Measurements from ENCODE around the gene KRT8. TPM values are rescaled to one million over a fixed set of nuclear protein-coding genes. Genes with fewer than 3 reads are reported as not detected.

KRT8 gene
- total RNA-seq, 2 donors from 2014 or later: 1,663 to 1,920 TPM

- H3K36me3 Mint-ChIP-seq (ENCODE audit: low read depth): peaks cover 6% of the 10 kb centered on the region
- peak overlapping the region; percentile 58 for H3K4me3 ChIP-seq (ENCODE audit: low read length)
- TF ChIP-seq CTCF (conservative IDR thresholded peaks at IDR 0.05): no peak
- peak overlapping the region; percentile 86 for H3K27ac ChIP-seq (ENCODE audit: low read depth, low read length)
- H3K4me1 Mint-ChIP-seq: peaks cover 66% of the 10 kb centered on the region
- no peaks in the 10 kb centered on the region for H3K9me3 ChIP-seq (ENCODE audit: control insufficient read depth, low read length)
- DNase-seq: peak; percentile 73
- no peaks in the 10 kb centered on the region for H3K27me3 Mint-ChIP-seq (ENCODE audit: insufficient read depth)
- H3K4me3 Mint-ChIP-seq: peak overlapping the region; percentile 100
- H3K4me1 ChIP-seq (ENCODE audit: control insufficient read depth, insufficient read depth, low read length): peaks cover 29% of the 10 kb centered on the region
- peak overlapping the region; percentile 67 for H3K9ac ChIP-seq (ENCODE audit: extremely low read depth, low read length, poor library complexity, severe bottlenecking)
- peaks cover 1% of the 10 kb centered on the region for H3K9me3 Mint-ChIP-seq
- H3K27me3 ChIP-seq (ENCODE audit: control insufficient read depth, insufficient read depth, low read length, poor library complexity, severe bottlenecking): no peaks in the 10 kb centered on the region
- H3K36me3 ChIP-seq (ENCODE audit: control insufficient read depth, insufficient read depth, low read length): peaks cover under 1% of the 10 kb centered on the region
- peak overlapping the region; percentile 100 for H3K27ac Mint-ChIP-seq
- WGBS, 2 experiments (ENCODE audit: insufficient coverage in 1 of 2, insufficient read length in 1 of 2): 84 to 92% methylated on average over 6 to 8 of the region's 8 CpGs
These were observed 40.0 kb upstream of the KRT8 start for GRCh38 chr12:52944683-52945388.

DNA sequence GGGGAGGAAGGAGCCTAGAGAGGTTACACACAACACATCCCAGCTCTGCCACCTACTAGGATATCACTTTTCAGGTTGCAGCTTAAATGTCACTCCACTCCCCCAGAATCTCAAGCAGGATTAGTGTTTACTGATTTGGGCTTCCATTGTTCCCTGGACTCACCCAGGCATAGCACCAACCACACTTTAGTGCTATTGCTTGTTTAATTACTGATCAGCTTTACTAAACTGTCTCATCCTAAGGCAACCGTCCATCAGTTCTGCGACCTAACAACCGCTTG is 38.0 kb upstream of the KRT8 start:
- Mint-ChIP-seq H3K4me1 (peaks cover 58% of the 10 kb centered on the region), H3K27ac (peak overlapping the region; percentile 100), H3K27me3 (ENCODE audit: insufficient read depth) (no peaks in the 10 kb centered on the region), H3K4me3 (peak overlapping the region; percentile 4), H3K9me3 (peaks cover 2% of the 10 kb centered on the region), H3K36me3 (ENCODE audit: low read depth) (peaks cover 2% of the 10 kb centered on the region)
- no peaks in the 10 kb centered on the region for H3K36me3 ChIP-seq (ENCODE audit: control insufficient read depth, insufficient read depth, low read length)
- no peaks in the 10 kb centered on the region for H3K27me3 ChIP-seq (ENCODE audit: control insufficient read depth, insufficient read depth, low read length, poor library complexity, severe bottlenecking)
- WGBS, 2 experiments (ENCODE audit: insufficient coverage in 1 of 2, insufficient read length in 1 of 2): 81 to 85% methylated on average over 3 of the region's 3 CpGs
- no peak for TF ChIP-seq CTCF (conservative IDR thresholded peaks at IDR 0.05)
- no peak for DNase-seq
- H3K9me3 ChIP-seq (ENCODE audit: control insufficient read depth, low read length): no peaks in the 10 kb centered on the region
- peak overlapping the region; percentile 34 for H3K4me3 ChIP-seq (ENCODE audit: low read length)
- H3K9ac ChIP-seq (ENCODE audit: extremely low read depth, low read length, poor library complexity, severe bottlenecking): peak overlapping the region; percentile 9
- peaks cover 29% of the 10 kb centered on the region for H3K4me1 ChIP-seq (ENCODE audit: control insufficient read depth, insufficient read depth, low read length)
- H3K27ac ChIP-seq (ENCODE audit: low read depth, low read length): no peak overlapping the region

GRCh38 chr12:52942066-52942900 is 37.4 kb upstream of the KRT8 start:
- DNase-seq: peak; percentile 50
- H3K27me3 Mint-ChIP-seq (ENCODE audit: insufficient read depth): no peaks in the 10 kb centered on the region
- H3K4me3 ChIP-seq (ENCODE audit: low read length): peak overlapping the region; percentile 34
- H3K27ac Mint-ChIP-seq: peak overlapping the region; percentile 100
- 88 to 89% methylated on average over 10 to 11 of the region's 11 CpGs for WGBS, 2 experiments (ENCODE audit: insufficient coverage in 1 of 2, insufficient read length in 1 of 2)
- H3K36me3 ChIP-seq (ENCODE audit: control insufficient read depth, insufficient read depth, low read length): no peaks in the 10 kb centered on the region
- H3K4me3 Mint-ChIP-seq: peak overlapping the region; percentile 4
- H3K27me3 ChIP-seq (ENCODE audit: control insufficient read depth, insufficient read depth, low read length, poor library complexity, severe bottlenecking): no peaks in the 10 kb centered on the region
- no peak for TF ChIP-seq CTCF (conservative IDR thresholded peaks at IDR 0.05)
- peaks cover 2% of the 10 kb centered on the region for H3K9me3 Mint-ChIP-seq
- H3K4me1 Mint-ChIP-seq: peaks cover 55% of the 10 kb centered on the region
- no peaks in the 10 kb centered on the region for H3K9me3 ChIP-seq (ENCODE audit: control insufficient read depth, low read length)
- peaks cover 2% of the 10 kb centered on the region for H3K36me3 Mint-ChIP-seq (ENCODE audit: low read depth)
- H3K27ac ChIP-seq (ENCODE audit: low read depth, low read length): no peak overlapping the region
- H3K9ac ChIP-seq (ENCODE audit: extremely low read depth, low read length, poor library complexity, severe bottlenecking): peak overlapping the region; percentile 9
- peaks cover 26% of the 10 kb centered on the region for H3K4me1 ChIP-seq (ENCODE audit: control insufficient read depth, insufficient read depth, low read length)

Measured in endodermal cell (in vitro differentiated cells).